ENCODE data around the gene CSF2.
A peak's percentile ranks its signal among the peaks of the same experiment; 100 is the strongest.

Gene CSF2

DNA sequence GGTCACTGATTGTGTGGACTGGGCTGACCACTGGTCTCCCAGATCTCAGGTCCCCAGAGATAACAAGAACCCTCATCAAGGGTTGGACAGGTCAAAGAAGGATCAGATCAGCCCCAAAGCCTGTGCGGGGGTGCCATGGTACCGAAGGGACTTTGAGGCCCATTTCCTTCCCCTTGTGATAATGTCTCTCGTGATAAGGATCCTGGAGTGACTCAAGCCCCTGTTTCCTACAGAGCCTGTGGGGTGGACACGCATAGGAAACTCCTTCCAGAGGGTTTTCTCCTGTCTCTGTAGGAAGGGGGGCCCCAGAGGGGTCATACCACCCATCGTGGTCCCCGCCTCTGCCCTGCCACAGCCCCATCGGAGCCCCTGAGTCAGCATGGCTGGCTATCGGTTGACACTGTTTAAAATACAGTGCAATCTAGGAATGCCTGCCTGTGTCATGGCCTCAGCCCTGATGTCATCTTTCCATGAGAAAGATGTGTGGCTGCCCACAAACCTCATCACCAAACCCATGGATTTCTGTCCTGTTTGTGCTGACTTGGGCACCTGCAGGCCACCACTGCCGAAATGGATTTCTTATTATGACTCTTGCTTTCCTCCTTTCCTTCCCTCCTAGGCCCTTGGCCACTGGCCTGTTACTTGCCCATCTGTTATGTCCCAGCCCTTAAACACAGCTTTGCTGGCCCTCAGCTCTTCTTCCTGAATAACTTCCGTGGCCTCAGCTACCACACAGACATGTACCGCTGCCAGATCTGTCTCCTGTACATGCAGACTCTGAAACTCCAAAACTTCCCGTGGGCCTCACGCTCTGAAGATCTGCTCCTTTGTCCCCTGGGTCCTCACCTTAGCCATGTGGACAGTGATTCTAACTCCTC, 2.9 kb upstream of the CSF2 start:
- no peak for DNase-seq

DNA sequence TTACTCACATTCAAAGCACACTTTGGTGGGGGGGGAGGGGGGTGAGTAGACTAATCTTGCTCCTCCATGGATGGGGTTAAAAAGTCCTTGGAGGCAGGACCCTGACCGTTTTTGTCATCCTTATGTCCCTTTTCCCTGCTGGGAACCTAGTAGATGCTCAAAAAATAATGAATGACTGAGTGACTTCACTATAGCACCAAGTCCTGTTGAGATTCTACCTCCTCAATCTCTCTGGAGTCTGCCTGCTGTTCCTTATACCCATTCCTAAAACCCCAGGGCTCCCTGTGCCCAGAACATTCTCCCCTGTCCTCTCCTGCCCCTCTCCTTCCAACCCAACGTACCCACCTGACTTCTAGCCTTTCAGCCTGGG, 2.3 kb upstream of the CSF2 start:
- no peak for DNase-seq

DNA sequence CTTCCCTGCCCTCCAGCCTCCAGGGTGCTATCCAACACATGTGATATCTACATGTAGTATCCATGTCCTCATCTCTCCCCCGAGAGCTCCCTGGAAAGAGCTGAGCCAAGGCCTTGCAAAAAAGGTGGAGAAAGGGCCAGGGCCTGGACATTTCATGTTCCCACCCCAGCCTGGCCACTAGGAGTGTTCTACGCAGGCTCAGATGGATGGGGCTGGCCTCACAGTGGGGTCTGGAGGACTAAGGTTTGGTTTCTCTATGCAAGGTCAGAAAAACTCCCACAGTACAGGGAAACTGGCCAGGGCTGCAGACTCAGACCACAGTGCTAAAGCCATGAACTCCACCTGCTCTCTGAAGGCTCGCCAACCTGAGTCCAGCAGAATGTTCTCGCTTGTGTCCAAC, 1.5 kb upstream of the CSF2 start:
- DNase-seq, result no peak

GRCh38 chr5:132072528-132072927, 1.1 kb upstream of the CSF2 start:
- DNase-seq, result peak in 1 of 3 experiments; percentile 13

- DNase-seq, result no peak
Observed at GRCh38 chr5:132074091-132074771, 642 bp downstream of the CSF2 start.

- peak in 1 of 3 experiments; percentile 7 for DNase-seq
Observed at GRCh38 chr5:132074772-132075718, 1.5 kb downstream of the CSF2 start.

GRCh38 chr5:132075719-132076077, 2.1 kb downstream of the CSF2 start:
- DNase-seq, result no peak

DNA sequence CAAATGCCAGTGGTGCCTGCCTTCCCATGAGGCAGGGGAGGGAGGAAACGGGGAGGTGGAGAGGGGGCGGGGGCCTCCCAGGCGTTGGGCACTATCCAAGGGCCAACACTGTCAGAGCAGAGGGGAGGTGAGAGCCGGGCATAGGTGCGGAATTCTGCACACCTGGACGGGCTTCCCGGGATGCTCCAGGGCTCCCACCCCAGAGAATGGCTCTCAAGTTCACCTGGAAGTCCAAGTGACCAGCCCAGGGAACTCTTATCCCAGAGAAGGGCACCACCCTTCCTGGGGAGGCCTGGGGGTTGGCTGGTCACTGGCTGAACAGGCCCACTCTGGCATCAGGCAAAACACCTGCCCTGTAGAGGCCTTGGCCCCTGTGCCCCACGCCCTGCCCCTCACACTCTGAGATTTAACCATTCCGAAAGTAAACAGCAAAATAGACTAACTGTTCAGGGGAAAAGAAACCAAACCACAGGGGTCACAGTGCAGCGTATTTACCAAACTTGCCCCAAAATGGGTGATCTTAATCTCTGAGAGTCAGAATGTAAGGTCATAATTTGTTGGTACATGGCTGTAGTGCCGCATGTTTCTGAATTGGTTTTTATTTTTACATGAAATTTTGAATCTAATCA, 2.7 kb downstream of the CSF2 start:
- DNase-seq, result no peak

- DNase-seq, result no peak
Observed at GRCh38 chr5:132076983-132077382, 3.4 kb downstream of the CSF2 start.

DNA sequence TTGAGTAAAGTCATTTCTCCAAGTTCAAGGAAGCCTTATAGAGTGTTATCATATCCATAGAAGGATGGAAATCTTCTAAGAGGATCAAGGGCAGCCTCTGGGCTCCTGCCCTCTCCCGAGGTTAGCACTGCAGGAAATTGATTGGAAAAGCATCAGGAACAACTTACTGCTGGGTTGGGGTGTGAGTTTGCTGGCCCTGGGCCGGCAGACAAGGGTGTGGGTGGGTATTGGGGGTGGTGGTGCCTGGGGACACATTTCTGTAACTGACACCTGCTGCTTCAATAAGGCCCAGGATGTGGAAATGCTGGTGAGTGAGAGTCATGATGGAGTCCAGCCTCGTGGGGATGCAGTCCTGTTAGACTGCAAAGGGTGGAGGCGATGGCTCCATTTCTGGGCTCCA, 5.5 kb downstream of the CSF2 start:
- no peak for DNase-seq

- DNase-seq, result no peak
Observed at GRCh38 chr5:132079619-132080018, 6.0 kb downstream of the CSF2 start.

DNA sequence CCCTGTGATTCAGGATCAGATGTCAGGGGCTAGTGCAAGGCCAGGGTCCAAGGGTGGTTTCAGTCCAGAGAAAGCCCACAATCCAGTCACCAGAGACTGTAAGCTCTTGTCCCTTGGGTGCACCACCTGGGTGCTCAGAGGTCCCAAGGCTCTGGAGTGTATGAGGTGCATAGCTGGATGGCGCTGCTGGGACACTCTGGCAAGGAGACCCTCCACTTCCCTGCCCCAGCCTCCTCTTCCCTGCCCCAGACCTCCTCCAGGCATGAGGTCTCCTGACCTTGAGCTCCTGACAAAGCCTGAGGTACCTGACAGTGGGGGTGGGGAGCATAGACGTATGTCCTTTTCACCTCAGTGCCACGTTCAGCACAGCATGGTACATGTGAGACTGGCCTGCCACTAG, 7.0 kb downstream of the CSF2 start:
- DNase-seq, result no peak

- DNase-seq, result no peak
Observed at GRCh38 chr5:132081458-132081857, 7.9 kb downstream of the CSF2 start.

DNA sequence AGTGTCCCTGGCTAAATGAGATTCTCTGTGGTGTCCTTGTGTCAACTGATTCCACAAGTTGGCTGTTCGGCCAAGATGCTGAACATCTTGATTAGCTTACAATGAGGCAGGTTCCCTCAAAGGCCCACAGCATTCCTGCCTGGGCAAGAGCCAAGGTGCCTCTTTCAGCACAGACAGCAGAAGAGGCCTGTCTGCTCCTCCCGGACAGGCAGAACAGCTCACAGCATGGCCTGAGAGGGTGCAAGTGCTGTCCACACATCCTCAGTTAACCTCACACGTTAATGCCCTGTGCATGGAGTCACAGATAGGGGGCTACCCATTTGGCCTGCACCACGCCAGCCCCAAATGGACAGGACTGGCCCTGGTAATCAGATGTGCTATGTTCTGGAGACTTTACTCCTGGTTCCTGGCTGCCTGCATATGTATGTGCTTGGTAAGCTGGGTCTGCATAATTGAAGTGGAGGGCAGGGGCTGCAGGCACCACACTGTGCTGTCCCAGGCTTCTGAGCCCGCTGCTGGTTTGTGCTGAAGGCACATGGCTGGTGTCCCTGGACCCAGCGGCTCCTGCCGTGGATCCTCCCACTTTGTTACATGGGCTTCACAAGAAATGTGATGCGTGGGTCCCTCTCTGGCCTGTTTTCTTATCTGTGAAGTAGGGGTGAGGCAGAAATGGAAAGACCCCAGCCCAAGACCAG, 8.9 kb downstream of the CSF2 start:
- DNase-seq, result no peak

GRCh38 chr5:132083071-132083678, 9.6 kb downstream of the CSF2 start:
- no peak for DNase-seq

GRCh38 chr5:132085686-132086085, 12.1 kb downstream of the CSF2 start:
- no peak for DNase-seq

DNA sequence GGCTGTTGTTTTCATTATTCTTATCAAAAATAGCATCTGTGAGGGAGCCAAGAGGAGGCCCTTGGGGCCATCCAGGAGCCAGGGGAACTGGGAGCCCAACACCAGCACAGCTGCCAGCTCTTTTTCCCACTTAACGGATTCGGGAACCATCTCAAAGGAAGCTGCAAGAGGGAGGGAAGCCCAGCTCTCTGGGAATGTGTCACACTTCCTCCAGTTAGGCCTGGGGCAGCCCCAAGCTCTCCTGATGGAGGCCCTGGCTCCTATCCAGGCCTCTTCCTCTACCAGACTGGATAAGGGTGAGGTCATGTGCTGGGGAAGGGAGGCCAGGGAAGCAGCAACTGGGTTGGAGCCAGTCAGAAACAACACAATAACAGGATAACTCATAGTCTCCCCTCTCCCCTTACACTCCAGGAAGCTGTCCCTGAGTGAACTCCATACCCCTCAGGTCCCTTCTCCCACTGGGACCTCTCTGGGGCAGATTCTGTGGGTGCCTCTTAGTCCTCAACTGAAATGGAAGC, 12.7 kb downstream of the CSF2 start:
- no peak for DNase-seq

GRCh38 chr5:132087176-132087575, 13.6 kb downstream of the CSF2 start:
- no peak for DNase-seq

DNA sequence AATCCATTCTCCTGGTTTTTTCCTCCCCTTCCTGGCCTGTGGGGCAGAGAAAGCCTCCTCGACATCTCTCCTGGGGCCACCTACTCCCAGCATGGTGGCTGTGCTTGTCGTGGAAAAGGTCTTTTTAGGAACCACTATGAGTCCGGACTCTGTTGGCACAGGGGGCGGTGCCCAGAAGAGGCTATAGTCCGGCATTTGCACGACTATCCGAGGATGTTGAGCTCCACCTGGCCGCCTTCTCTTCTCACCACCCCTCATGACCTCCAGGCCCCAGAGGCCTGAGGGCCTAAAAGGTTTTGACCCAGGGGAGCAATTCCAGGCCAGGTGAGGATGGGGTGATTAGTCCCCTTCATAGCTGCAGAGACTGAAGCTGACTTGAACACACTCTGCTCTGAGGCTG, 14.1 kb downstream of the CSF2 start:
- DNase-seq, result no peak

- DNase-seq, result no peak
Observed at GRCh38 chr5:132089363-132089762, 15.8 kb downstream of the CSF2 start.

DNA sequence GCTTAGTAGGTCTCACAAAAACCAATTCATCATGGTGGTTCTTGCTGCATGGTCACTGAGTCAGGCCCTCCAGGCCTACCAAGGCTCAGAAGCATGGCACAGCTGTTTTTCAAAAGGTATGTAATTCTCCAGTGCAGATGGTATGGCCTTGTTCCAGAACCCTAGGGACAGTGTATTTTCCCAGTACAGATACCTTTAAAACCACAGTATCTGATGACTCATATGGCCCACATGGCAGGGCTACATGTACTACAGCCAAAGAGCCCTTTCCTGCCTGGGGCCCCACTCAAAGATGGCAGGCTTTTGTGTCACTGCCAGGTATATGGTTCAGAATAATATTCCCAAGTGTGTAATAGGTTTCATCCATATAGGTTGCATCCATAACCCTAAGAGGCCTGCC, 16.5 kb downstream of the CSF2 start:
- no peak for DNase-seq

DNA sequence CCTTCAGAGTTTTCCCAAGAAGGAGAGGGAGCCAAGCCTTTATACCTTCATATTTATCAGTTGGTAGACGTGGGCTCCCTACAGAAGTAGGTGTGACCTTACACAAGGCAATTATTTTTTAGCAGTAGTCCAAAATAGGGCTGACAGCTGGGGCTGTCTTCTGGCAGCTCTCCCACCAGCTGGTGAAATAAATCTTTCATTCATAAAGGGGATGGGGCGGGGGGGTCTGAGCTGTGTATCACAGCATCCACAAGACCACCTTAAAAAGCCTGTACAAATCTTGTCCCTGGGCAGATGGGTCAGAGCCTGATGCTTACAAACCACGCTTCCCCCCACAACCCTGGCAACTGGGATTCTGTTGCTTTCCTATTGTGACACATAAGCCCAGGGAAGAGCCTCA, 19.7 kb downstream of the CSF2 start:
- no peak for DNase-seq
